ENCODE results near the gene LARP1. TPM values are rescaled to one million over a fixed set of nuclear protein-coding genes. Genes with fewer than 3 reads are reported as not detected.
"Not testable (repeated sequence)": the region's sequence is repeated elsewhere in the genome, so short reads cannot be mapped to it uniquely, and the experiment has no call there.

The LARP1 gene
- total RNA-seq, 1 experiment from 2014 or later: 100.0 TPM

- no peaks in the 10 kb centered on the region for H3K36me3 ChIP-seq
- H3K27me3 ChIP-seq: no peaks in the 10 kb centered on the region
- H3K9me3 ChIP-seq (replicated peaks): no peaks in the 10 kb centered on the region
- peak overlapping the region; percentile 65 for H3K27ac ChIP-seq
- H3K4me1 ChIP-seq: peaks cover 27% of the 10 kb centered on the region
- H3K4me3 ChIP-seq: no peak overlapping the region
- DNase-seq: peak; percentile 65 to 74
Measured at GRCh38 chr5:154829589-154830218, 74.5 kb downstream of the LARP1 start.

GRCh38 chr5:154830219-154830595 lies 75.0 kb downstream of the LARP1 start:
- no peaks in the 10 kb centered on the region for H3K27me3 ChIP-seq
- no peaks in the 10 kb centered on the region for H3K9me3 ChIP-seq (replicated peaks)
- H3K4me1 ChIP-seq: peaks cover 27% of the 10 kb centered on the region
- H3K4me3 ChIP-seq: no peak overlapping the region
- DNase-seq: peak; percentile 84 to 95
- no peaks in the 10 kb centered on the region for H3K36me3 ChIP-seq
- H3K27ac ChIP-seq: peak overlapping the region; percentile 65

- H3K36me3 ChIP-seq: no peaks in the 10 kb centered on the region
- DNase-seq: no peak
- H3K4me1 ChIP-seq: peaks cover 27% of the 10 kb centered on the region
- peak overlapping the region; percentile 65 for H3K27ac ChIP-seq
- H3K4me3 ChIP-seq: no peak overlapping the region
- no peaks in the 10 kb centered on the region for H3K27me3 ChIP-seq
- no peaks in the 10 kb centered on the region for H3K9me3 ChIP-seq (replicated peaks)
Measured at GRCh38 chr5:154830596-154830995, 75.4 kb downstream of the LARP1 start.

- no peaks in the 10 kb centered on the region for H3K27me3 ChIP-seq
- peaks cover 27% of the 10 kb centered on the region for H3K4me1 ChIP-seq
- H3K27ac ChIP-seq: no peak overlapping the region
- no peak overlapping the region for H3K4me3 ChIP-seq
- H3K9me3 ChIP-seq (replicated peaks): no peaks in the 10 kb centered on the region
- no peaks in the 10 kb centered on the region for H3K36me3 ChIP-seq
- DNase-seq: no peak
Measured at GRCh38 chr5:154831451-154831850, 76.3 kb downstream of the LARP1 start.

- not testable (repeated sequence) for H3K36me3 ChIP-seq; H3K4me3 ChIP-seq; DNase-seq; H3K27me3 ChIP-seq; H3K27ac ChIP-seq; H3K9me3 ChIP-seq (replicated peaks)
- H3K4me1 ChIP-seq: peaks cover 27% of the 10 kb centered on the region
Measured at GRCh38 chr5:154832804-154833203, 77.6 kb downstream of the LARP1 start.

GRCh38 chr5:154834053-154834452 lies 78.9 kb downstream of the LARP1 start:
- Histone ChIP-seq H3K4me3 (no peak overlapping the region), H3K27me3 (no peaks in the 10 kb centered on the region), H3K36me3 (no peaks in the 10 kb centered on the region), H3K27ac (no peak overlapping the region), H3K9me3 (replicated peaks) (no peaks in the 10 kb centered on the region), H3K4me1 (peaks cover 18% of the 10 kb centered on the region)
- DNase-seq: no peak

- not testable (repeated sequence) for H3K9me3 ChIP-seq (replicated peaks); H3K4me1 ChIP-seq; H3K27ac ChIP-seq; DNase-seq; H3K4me3 ChIP-seq; H3K27me3 ChIP-seq; H3K36me3 ChIP-seq
Measured at GRCh38 chr5:154835701-154836052, 80.5 kb downstream of the LARP1 start.

GRCh38 chr5:154836225-154836624 lies 81.0 kb downstream of the LARP1 start:
- no peak for DNase-seq
- no peak overlapping the region for H3K27ac ChIP-seq

GRCh38 chr5:154837009-154837901 lies 82.1 kb downstream of the LARP1 start:
- Histone ChIP-seq H3K36me3 (no peaks in the 10 kb centered on the region), H3K9me3 (replicated peaks) (no peaks in the 10 kb centered on the region), H3K27ac (no peak overlapping the region), H3K27me3 (no peaks in the 10 kb centered on the region), H3K4me3 (no peak overlapping the region), H3K4me1 (no peaks in the 10 kb centered on the region)
- DNase-seq: no peak

More at GRCh38 chr5:154836225-154836624, 81.0 kb downstream of the LARP1 start:
- no peaks in the 10 kb centered on the region for H3K36me3 ChIP-seq
- H3K27me3 ChIP-seq: no peaks in the 10 kb centered on the region
- no peaks in the 10 kb centered on the region for H3K4me1 ChIP-seq
- H3K9me3 ChIP-seq (replicated peaks): no peaks in the 10 kb centered on the region
- no peak overlapping the region for H3K4me3 ChIP-seq

GRCh38 chr5:154840435-154841272 lies 85.5 kb downstream of the LARP1 start:
- Histone ChIP-seq H3K9me3 (replicated peaks) (no peaks in the 10 kb centered on the region), H3K4me1 (no peaks in the 10 kb centered on the region), H3K36me3 (no peaks in the 10 kb centered on the region), H3K27ac (no peak overlapping the region), H3K4me3 (no peak overlapping the region), H3K27me3 (no peaks in the 10 kb centered on the region)
- DNase-seq: no peak

- H3K9me3 ChIP-seq (replicated peaks): no peaks in the 10 kb centered on the region
- no peaks in the 10 kb centered on the region for H3K4me1 ChIP-seq
- no peaks in the 10 kb centered on the region for H3K27me3 ChIP-seq
- no peak for DNase-seq
- no peak overlapping the region for H3K4me3 ChIP-seq
- H3K27ac ChIP-seq: no peak overlapping the region
- H3K36me3 ChIP-seq: no peaks in the 10 kb centered on the region
Measured at GRCh38 chr5:154841273-154841661, 86.1 kb downstream of the LARP1 start.

GRCh38 chr5:154842689-154843530 lies 87.7 kb downstream of the LARP1 start:
- no peaks in the 10 kb centered on the region for H3K27me3 ChIP-seq
- H3K4me3 ChIP-seq: no peak overlapping the region
- H3K36me3 ChIP-seq: no peaks in the 10 kb centered on the region
- no peaks in the 10 kb centered on the region for H3K9me3 ChIP-seq (replicated peaks)
- no peak for DNase-seq
- no peaks in the 10 kb centered on the region for H3K4me1 ChIP-seq
- H3K27ac ChIP-seq: no peak overlapping the region

GRCh38 chr5:154844809-154845208 lies 89.6 kb downstream of the LARP1 start:
- Histone ChIP-seq H3K9me3 (replicated peaks) (no peaks in the 10 kb centered on the region), H3K4me1 (no peaks in the 10 kb centered on the region), H3K27me3 (no peaks in the 10 kb centered on the region), H3K4me3 (no peak overlapping the region), H3K27ac (no peak overlapping the region), H3K36me3 (no peaks in the 10 kb centered on the region)
- DNase-seq: no peak

- 0 out of 2 replicates have a peak, but pooled peaks cover 4% of the 10 kb centered on the region for H3K4me1 ChIP-seq
- DNase-seq: no peak
- H3K27ac ChIP-seq: no peak overlapping the region
- no peaks in the 10 kb centered on the region for H3K9me3 ChIP-seq (replicated peaks)
- no peak overlapping the region for H3K4me3 ChIP-seq
- H3K36me3 ChIP-seq: no peaks in the 10 kb centered on the region
- no peaks in the 10 kb centered on the region for H3K27me3 ChIP-seq
Measured at GRCh38 chr5:154849264-154849785, 94.1 kb downstream of the LARP1 start.
